Globus pallidus (tissue), 1 donor: ENCODE measurements around the gene MGLL.
A peak's percentile ranks its signal among the peaks of the same experiment; 100 is the strongest.

Experiments
- DNase-seq: peaks from one replicate; pipeline ENCODE4 v3.0.0-alpha.2; 2015; ENCODE audit warnings: low spot score

Gene MGLL

DNA sequence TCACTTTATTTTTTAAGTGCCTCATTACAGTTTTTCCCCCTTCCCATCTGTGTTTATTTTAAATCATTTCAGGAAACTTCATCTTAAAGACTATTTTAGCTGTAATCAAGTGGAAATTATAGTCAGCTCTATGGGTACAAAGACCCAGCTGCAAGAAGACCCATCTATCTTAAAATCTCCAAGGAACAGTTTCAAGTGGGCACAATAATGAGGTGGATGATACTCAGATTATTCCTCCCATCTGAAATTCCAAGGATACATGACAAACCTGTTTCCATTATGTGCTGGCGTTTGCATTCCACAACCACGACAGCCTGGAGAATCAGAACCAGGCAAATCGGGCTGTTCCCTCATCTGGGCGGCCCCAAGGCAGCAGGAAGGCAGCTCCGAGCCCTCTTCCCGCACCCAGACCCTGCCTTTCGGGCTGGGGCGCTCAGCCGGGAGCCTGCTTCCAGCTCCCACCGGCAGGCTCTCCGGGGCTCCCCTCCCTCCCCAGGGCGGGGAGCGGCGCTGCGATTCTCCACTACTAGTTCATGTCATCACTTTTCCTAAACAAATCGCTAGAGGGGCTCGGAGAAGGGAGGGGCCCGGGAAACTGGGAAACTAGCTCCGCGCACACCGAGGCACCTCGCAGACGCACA, at the start of gene MGLL:
Gene MGLL (minus strand): TSS at position 475 of the 641 bp plus-strand sequence. CDS start 197 bp downstream, at position 278.
- DNase-seq: no peak

DNA sequence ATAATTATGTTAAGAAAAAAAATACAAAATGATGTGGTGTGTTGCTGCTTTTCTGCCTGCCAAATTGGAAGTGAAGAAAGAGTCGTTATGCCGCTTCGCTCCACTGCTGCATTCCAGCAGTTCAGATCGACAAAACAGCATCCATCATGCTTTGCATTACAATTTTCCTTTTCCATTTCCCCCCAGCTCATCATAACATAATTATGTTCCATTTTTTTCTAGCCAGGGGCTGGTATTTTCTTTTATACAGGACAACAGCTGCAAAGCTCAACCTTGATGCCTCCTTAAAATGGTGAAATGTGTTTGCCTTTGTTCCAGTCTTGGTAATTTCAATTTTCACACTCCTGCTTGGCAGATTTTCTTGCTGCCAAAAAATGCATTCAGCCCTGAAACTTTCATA, 47.8 kb upstream of the MGLL start:
- no peak for DNase-seq

GRCh38 chr3:127867986-127868385, 45.7 kb upstream of the MGLL start:
- DNase-seq: no peak

DNA sequence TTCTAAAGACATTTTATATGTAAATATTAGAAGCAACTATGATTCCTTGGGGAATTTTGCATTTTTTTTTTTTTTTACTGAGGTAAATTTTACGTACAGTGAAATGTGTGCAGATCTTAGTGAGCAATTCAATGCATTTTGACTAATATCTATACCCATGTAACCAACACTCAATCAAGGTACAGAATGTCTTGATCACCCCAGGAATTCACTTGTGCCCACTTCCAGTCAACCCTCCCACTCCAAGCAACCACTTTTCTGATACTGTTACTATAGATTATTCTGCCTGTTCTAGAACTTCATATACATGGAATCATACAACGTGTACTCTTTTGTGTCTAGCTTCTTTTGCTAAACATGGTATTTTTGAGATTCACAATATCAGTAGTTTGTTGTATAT, 45.1 kb upstream of the MGLL start:
- DNase-seq: no peak

DNA sequence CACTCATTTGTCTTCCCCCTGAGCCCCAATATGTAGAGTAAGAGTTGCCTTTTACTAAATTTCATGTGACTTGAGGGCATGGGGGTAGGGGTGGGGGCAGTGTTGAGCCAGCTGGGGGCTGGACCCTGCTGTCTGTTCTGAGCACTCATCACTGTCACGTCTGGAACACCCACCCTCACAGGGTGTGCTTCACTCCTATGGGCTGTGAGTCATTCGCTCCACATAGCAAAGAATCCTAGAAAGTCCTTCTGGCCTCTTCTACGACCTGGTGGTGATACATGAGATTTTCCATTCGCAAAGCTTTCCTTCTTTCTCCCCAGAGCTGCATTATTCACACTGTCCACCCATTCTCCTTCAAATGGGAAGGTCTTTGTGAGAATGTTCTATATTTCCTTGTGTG, 43.6 kb upstream of the MGLL start:
- no peak for DNase-seq

DNA sequence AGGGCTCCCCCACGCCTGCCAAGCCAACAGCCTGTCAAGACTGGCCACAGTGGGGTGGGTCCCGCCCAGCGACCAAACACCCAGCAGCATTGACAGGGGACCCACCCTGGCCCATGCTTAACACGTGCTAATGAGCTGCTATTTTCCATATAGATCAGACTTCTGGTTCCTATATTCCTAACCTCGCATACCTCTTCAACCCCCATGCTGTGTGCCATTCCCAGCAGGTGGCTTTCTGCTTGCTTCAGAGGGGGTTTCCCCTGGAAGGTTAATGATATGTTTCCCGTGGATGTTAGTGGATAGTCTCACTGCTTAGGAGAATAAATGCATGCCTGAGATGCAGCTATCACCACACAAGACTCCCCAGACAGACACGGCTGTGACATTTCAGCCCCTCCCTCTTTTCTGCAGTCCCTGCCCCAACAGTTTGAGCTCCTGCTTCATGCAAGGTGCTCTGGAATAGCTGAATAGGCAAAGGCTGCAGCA, 37.9 kb upstream of the MGLL start:
- DNase-seq: no peak

DNA sequence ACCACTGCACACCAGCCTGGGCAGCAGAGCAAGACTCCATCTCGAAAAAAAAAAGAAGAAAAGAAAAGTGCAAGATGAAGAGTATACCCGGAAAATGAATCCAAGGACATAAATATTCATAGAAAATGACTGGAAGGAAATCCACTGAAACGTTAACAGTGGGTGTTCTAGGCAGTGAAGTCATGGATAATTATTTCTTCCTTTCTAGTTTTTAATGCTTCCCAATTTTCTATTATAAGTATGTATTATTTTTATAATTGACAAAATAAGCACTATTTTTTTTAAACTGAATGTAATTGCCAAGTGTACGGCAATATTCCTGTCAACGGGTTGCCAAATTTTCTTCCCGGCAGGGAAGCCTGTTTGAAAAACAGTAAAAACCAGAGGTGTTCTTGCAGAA, 37.4 kb upstream of the MGLL start:
- DNase-seq: no peak

GRCh38 chr3:127858937-127859336, 36.6 kb upstream of the MGLL start:
- DNase-seq: no peak

GRCh38 chr3:127858521-127858920, 36.2 kb upstream of the MGLL start:
- no peak for DNase-seq

- no peak for DNase-seq
Measured at GRCh38 chr3:127857333-127857732, 35.0 kb upstream of the MGLL start.

DNA sequence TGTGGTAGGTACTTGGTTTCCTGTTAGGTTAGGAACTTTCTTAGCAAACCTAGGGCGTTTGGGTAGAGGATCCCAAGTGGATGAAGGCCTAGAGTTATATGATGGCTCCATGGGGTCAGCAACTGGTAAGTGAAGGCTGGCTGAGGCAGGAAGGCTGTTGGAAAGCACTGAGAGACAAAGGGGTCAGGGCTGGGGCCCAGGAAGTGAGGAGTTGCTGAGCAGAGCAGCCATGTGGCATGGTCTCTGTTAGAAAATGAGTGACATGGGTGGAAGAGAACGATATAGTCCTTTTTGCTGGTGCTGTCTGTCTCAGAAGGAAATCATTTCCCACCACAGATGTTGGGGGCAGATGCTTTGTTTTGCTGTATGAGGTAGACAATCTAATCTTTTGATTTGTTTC, 34.5 kb upstream of the MGLL start:
- DNase-seq: no peak

DNA sequence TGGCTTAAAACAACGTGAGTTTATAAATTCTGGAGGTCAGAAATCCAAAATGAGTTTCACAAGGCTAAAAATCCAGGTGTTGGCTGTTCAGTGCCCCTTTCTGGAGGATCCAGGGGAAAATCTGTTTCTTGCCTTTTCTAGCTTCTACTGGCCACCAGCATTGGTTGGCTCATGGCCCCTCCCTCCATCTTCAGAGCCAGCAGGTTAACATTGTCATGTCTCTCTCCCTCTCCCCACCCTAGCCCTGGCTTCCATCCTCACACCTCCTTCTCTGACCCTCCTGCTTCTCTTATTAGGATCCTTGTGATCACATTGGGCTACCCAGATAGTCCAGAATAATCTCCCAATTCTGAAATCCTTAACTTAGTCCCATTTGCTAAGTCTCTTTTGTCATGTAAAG, 32.9 kb upstream of the MGLL start:
- no peak for DNase-seq

DNA sequence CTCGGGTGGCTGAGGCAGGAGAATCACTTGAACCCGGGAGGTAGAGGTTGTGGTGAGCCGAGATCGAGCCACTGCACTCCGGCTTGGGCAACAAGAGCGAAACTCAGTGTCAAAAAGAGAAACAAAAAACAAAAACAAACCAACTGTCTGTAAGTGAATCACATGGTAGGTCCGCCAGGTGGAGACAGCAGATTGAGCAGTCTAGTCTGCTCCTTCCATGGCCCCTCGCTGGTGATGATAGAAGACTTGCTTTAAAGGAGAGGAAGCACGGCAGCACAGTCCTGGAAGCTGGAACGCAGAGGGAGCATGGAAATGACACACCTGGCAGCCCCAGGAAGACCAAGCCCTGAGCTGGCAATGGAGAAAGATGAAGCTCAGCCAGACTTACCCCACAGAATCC, 31.4 kb upstream of the MGLL start:
- no peak for DNase-seq

GRCh38 chr3:127851899-127852298, 29.6 kb upstream of the MGLL start:
- no peak for DNase-seq

GRCh38 chr3:127849368-127849767, 27.1 kb upstream of the MGLL start:
- DNase-seq: no peak

GRCh38 chr3:127848131-127849129, 26.1 kb upstream of the MGLL start:
- DNase-seq: peak; percentile 82

DNA sequence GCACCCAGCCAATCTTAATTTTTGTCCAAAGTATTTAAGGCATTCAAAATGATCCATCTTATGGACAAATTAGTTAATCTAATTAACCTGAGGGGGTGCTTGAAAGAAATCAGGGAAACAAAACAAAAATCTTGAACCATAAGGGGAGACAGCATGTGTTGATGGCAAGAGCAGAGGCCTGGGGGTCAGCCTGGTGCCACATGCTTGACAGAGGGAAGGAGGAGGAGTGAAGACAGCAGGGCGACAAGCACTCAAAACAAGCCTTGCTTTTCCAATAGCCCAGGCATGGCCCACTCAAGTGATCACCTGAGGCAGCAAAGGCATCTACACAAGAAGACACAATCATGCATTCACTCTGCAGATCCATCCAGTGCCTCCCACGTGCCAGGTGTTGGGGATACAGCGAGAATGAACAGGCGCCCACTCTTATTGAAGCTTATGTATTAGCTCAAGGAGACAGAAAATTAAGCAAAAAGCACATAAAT, 25.0 kb upstream of the MGLL start:
- peak; percentile 11 for DNase-seq

DNA sequence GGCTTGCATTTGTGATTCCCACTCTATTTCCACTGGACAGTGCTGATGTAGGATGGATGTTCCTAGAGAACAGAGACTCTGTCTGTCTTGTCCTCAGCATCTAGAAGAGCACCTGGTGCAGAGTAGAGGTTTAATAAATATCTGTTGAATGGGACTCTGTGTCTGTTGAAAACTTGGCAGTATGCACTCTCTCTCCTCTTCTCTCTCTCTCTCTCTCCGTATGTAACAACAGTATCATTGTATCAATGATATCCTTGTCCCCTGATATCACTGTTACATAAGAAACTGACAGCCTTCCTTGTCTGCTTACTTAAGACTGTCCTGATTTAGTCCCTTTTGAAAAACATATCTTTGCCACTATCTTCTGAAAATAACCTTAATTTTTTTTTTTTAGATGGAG, 24.3 kb upstream of the MGLL start:
- peak; percentile 58 for DNase-seq

- DNase-seq: no peak
Measured at GRCh38 chr3:127844326-127844942, 22.1 kb upstream of the MGLL start.

DNA sequence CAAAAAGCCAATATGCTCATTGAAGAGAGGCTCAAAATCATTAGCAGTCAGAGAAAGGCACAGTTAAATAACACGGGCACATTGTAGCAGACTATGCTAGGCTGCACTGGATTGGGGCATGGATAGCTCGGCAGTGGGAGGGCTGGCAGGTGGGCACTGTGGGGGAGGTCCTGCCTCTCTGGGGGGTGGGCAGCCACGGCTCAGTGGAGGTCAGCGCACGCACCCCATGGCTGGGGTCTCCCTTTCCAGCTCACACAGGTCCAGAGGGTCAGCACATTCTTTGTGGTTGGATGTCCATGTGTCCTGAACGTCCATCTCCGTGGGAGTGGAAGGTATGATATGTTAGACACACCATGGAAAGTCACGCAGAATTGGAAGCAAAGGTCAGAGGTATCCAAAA, 18.4 kb upstream of the MGLL start:
- DNase-seq: no peak

DNA sequence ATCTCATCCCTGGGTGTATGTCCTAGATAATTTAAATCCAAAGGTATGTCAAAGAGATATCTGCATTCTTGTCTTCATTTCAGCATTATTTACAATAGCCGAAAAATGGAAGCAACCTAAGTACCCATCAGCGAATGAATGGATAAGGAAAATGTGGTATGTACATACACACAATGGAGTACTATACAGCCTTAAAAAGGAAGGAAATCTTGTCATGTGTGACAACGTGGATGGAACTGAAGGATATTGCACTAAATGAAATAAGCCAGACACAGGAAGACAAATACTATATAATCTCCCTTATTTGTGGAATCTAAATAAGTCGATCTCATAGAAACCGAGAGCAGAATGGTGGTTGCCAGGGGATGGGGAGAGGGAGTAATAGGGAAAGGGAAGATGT, 16.8 kb upstream of the MGLL start:
- no peak for DNase-seq
